Prostate gland (tissue), 2 donors: ENCODE measurements around the gene COL23A1. TPM values are rescaled to one million over a fixed set of nuclear protein-coding genes. Genes with fewer than 3 reads are reported as not detected.

Experiments used
- DNase-seq: peaks from one replicate; pipeline ENCODE4 v3.0.0-alpha.2; 2019; ENCODE audit warnings: low spot score
- H3K27ac ChIP-seq, 2 donors: fragments of 200-600 bp; sonication (generic); 2 replicates each; pipeline ENCODE4 v1.5.1; 2017 to 2019
- H3K27me3 ChIP-seq: fragments of 200-600 bp; sonication (generic); replicated peaks from 2 replicates; pipeline ENCODE4 v1.5.1; 2019; ENCODE audit not compliant: insufficient read depth
- H3K36me3 ChIP-seq, 2 donors: fragments of 200-600 bp; sonication (generic); 1 replicate in 1 of 2; 2 replicates in 1 of 2; pipeline versions ENCODE4 v1.5.1 to v1.8.1; 2017 to 2019
- H3K4me1 ChIP-seq: fragments of 200-600 bp; sonication (generic); replicated peaks from 2 replicates; pipeline ENCODE4 v1.5.1; 2019
- H3K4me3 ChIP-seq, 2 donors: fragments of 200-600 bp; sonication (generic); 2 replicates each; pipeline ENCODE4 v1.5.1; 2017 to 2019
- H3K9me3 ChIP-seq: fragments of 200-600 bp; sonication (generic); 2 replicates; pipeline ENCODE4 v1.5.1; 2017
- CTCF ChIP-seq, 4 experiments: fragments of 200-600 bp in 2 of 4; fragments of 450-650 bp in 2 of 4; sonication (generic) in 2 of 4; IDR thresholded peaks; 1 replicate in 3 of 4; 2 replicates in 1 of 4; pipeline ENCODE4 v1.5.1; 2016 to 2019; ENCODE audit warnings: antibody characterized with exemption in 4 of 4, mild to moderate bottlenecking in 2 of 4, moderate library complexity in 2 of 4
- POLR2A ChIP-seq: fragments of 450-650 bp; IDR thresholded peaks from one replicate; pipeline ENCODE4 v1.6.1; 2016; ENCODE audit warnings: antibody characterized with exemption, mild to moderate bottlenecking
- POLR2AphosphoS5 ChIP-seq: sonication (generic); formaldehyde crosslinking; IDR thresholded peaks from one replicate; pipeline ENCODE4 v1.6.1; 2017; ENCODE audit warnings: antibody characterized with exemption
- WGBS: methylation state at CpG from one replicate; pipeline ENCODE4 v1.1.5; 2018; 5-methylcytosine and 5-hydroxymethylcytosine counted together
- intact Hi-C: fragments of 100-400 bp; cut with DNase I; formaldehyde crosslinking; loops from one replicate; pipeline ENCODE4 v1.14.2; 2022
- total RNA-seq, 2 donors: library from RNA; depleted of rRNA; stranded (reverse); fragments of >200 nt; gene quantifications; one replicate each; pipeline ENCODE4 v1.1.0, GENCODE V29; 2016

Gene COL23A1
- total RNA-seq, 2 donors from 2014 or later, result 2.7 to 6.1 TPM

- no peak for DNase-seq
- WGBS, result 89% methylated on average over 12 of the region's 12 CpGs
- Histone ChIP-seq H3K9me3 (no peaks in the 10 kb centered on the region), H3K27me3 (no peaks in the 10 kb centered on the region), H3K36me3 (no peaks in the 10 kb centered on the region), H3K4me1 (no peaks in the 10 kb centered on the region), H3K27ac (no peak overlapping the region), H3K4me3 (no peak overlapping the region)
- TF ChIP-seq CTCF (IDR thresholded peaks at IDR 0.05) (no peak), POLR2AphosphoS5 (no peak), POLR2A (no peak)
- intact Hi-C loops, result no loop called here
Observed at GRCh38 chr5:178416206-178416882, 173.8 kb downstream of the COL23A1 start.

GRCh38 chr5:178415353-178415752, 174.8 kb downstream of the COL23A1 start:
- Histone ChIP-seq H3K9me3 (no peaks in the 10 kb centered on the region), H3K4me1 (no peaks in the 10 kb centered on the region), H3K36me3 (no peaks in the 10 kb centered on the region), H3K4me3 (no peak overlapping the region), H3K27me3 (no peaks in the 10 kb centered on the region), H3K27ac (no peak overlapping the region)
- intact Hi-C loops, result no loop called here
- 89% methylated on average over 17 of the region's 17 CpGs for WGBS
- TF ChIP-seq POLR2AphosphoS5, result no peak
- TF ChIP-seq CTCF (IDR thresholded peaks at IDR 0.05), result no peak
- no peak for TF ChIP-seq POLR2A
- DNase-seq, result no peak

- H3K9me3 ChIP-seq, result no peaks in the 10 kb centered on the region
- H3K27ac ChIP-seq, result no peak overlapping the region
- no peak for DNase-seq
- H3K4me3 ChIP-seq, result no peak overlapping the region
- TF ChIP-seq CTCF (IDR thresholded peaks at IDR 0.05) (no peak), POLR2AphosphoS5 (no peak), POLR2A (no peak)
- 75% methylated on average over 4 of the region's 4 CpGs for WGBS
- H3K36me3 ChIP-seq, result no peaks in the 10 kb centered on the region
- intact Hi-C loops, result no loop called here
- no peaks in the 10 kb centered on the region for H3K27me3 ChIP-seq
- H3K4me1 ChIP-seq, result no peaks in the 10 kb centered on the region
Observed at GRCh38 chr5:178413988-178414387, 176.2 kb downstream of the COL23A1 start.

- TF ChIP-seq POLR2AphosphoS5, result no peak
- TF ChIP-seq CTCF (IDR thresholded peaks at IDR 0.05), result no peak
- no peak for TF ChIP-seq POLR2A
- Histone ChIP-seq H3K27me3 (no peaks in the 10 kb centered on the region), H3K27ac (no peak overlapping the region), H3K9me3 (no peaks in the 10 kb centered on the region), H3K4me3 (no peak overlapping the region), H3K36me3 (no peaks in the 10 kb centered on the region), H3K4me1 (no peaks in the 10 kb centered on the region)
- WGBS, result 74% methylated on average over 2 of the region's 2 CpGs
- no peak for DNase-seq
- intact Hi-C loops, result no loop called here
Observed at GRCh38 chr5:178411083-178411482, 179.1 kb downstream of the COL23A1 start.

GRCh38 chr5:178407646-178408045, 182.5 kb downstream of the COL23A1 start:
- no peaks in the 10 kb centered on the region for H3K27me3 ChIP-seq
- H3K36me3 ChIP-seq, result no peaks in the 10 kb centered on the region
- H3K9me3 ChIP-seq, result no peaks in the 10 kb centered on the region
- no peak overlapping the region for H3K27ac ChIP-seq
- no peak overlapping the region for H3K4me3 ChIP-seq
- DNase-seq, result no peak
- intact Hi-C loops, result no loop called here
- TF ChIP-seq CTCF (IDR thresholded peaks at IDR 0.05), result no peak
- TF ChIP-seq POLR2A, result no peak
- TF ChIP-seq POLR2AphosphoS5, result no peak
- 93% methylated on average over 2 of the region's 2 CpGs for WGBS
- H3K4me1 ChIP-seq, result no peaks in the 10 kb centered on the region
